Natural killer cell (primary cell): ENCODE measurements around the gene ZBTB8B. TPM values are rescaled to one million over a fixed set of nuclear protein-coding genes. Genes with fewer than 3 reads are reported as not detected.

ENCODE experiments used
- ATAC-seq, 3 donors: fragments of 150-1000 bp in 2 of 3; fragments of 200-7000 bp in 1 of 3; cut with Tn5 transposase; 1 replicate in 1 of 3; 2 replicates in 2 of 3; pipeline ENCODE4 v1.10.0; 2021; ENCODE audit warnings: mild to moderate bottlenecking in 2 of 3, moderate library complexity in 2 of 3
- DNase-seq, 2 donors: peaks; one replicate each; pipeline versions ENCODE4 v3.0.0 to v3.0.0-alpha.2; 2013 to 2021; ENCODE audit warnings: mixed read lengths in 1 of 2
- H3K27ac ChIP-seq: one replicate; pipeline ENCODE4 v1.5.1; 2013; ENCODE audit warnings: mild to moderate bottlenecking, low read length
- H3K27me3 ChIP-seq: one replicate; pipeline ENCODE4 v1.6.1; 2013; ENCODE audit warnings: low read length; ENCODE audit not compliant: control insufficient read depth, insufficient read depth
- H3K36me3 ChIP-seq: one replicate; pipeline ENCODE4 v1.6.1; 2013; ENCODE audit warnings: low read length; ENCODE audit not compliant: control insufficient read depth, insufficient read depth
- H3K4me1 ChIP-seq: one replicate; pipeline ENCODE4 v1.6.1; 2013; ENCODE audit warnings: low read length; ENCODE audit not compliant: control insufficient read depth, insufficient read depth
- H3K4me3 ChIP-seq: one replicate; pipeline ENCODE4 v1.5.1; 2013; ENCODE audit warnings: low read length
- H3K9me3 ChIP-seq: one replicate; pipeline ENCODE4 v1.6.1; 2013; ENCODE audit warnings: low read length; ENCODE audit not compliant: control insufficient read depth, insufficient read depth
- H3K27ac Mint-ChIP-seq, 2 donors: one replicate each; pipeline ENCODE4 v1.8.0; 2022; ENCODE audit warnings: mild to moderate bottlenecking in 2 of 2, mixed read lengths in 2 of 2, moderate library complexity in 1 of 2
- H3K27me3 Mint-ChIP-seq, 2 donors: one replicate each; pipeline ENCODE4 v1.8.0; 2022; ENCODE audit warnings: low read depth in 2 of 2, mixed read lengths in 2 of 2
- H3K36me3 Mint-ChIP-seq: one replicate; pipeline ENCODE4 v1.8.0; 2022; ENCODE audit warnings: mixed read lengths
- H3K4me1 Mint-ChIP-seq, 2 donors: one replicate each; pipeline ENCODE4 v1.8.0; 2022; ENCODE audit warnings: mixed read lengths in 2 of 2
- H3K4me3 Mint-ChIP-seq: one replicate; pipeline ENCODE4 v1.8.0; 2022; ENCODE audit warnings: mild to moderate bottlenecking, moderate library complexity, mixed read lengths
- H3K9me3 Mint-ChIP-seq, 2 donors: one replicate each; pipeline ENCODE4 v1.8.0; 2022; ENCODE audit warnings: mixed read lengths in 2 of 2
- WGBS: methylation state at CpG from one replicate; pipeline ENCODE4 v1.1.7; 2013; ENCODE audit warnings: missing lambda C conversion rate; ENCODE audit not compliant: insufficient coverage; 5-methylcytosine and 5-hydroxymethylcytosine counted together
- intact Hi-C: fragments of 100-400 bp; cut with micrococcal nuclease; formaldehyde crosslinking; loops from one replicate; pipeline ENCODE4 v1.14.2; 2022
- total RNA-seq, 4 donors: library from RNA; stranded (reverse); fragments of 120-200 nt in 1 of 4; gene quantifications; one replicate each; pipeline versions ENCODE4 v1.2.3 to v1.2.4, GENCODE V29; 2013 to 2022
- TF ChIP-seq, protein P1 (sequence below): fragments of 200-600 bp; IDR thresholded peaks from one replicate; pipeline ENCODE4 v1.8.0; 2022; ENCODE audit warnings: antibody characterized with exemption

The ZBTB8B gene
- total RNA-seq, 3 donors from 2014 or later (not counting 1 experiment from before 2014, with no cell fraction given): not detected

- TF ChIP-seq, protein P1, sequence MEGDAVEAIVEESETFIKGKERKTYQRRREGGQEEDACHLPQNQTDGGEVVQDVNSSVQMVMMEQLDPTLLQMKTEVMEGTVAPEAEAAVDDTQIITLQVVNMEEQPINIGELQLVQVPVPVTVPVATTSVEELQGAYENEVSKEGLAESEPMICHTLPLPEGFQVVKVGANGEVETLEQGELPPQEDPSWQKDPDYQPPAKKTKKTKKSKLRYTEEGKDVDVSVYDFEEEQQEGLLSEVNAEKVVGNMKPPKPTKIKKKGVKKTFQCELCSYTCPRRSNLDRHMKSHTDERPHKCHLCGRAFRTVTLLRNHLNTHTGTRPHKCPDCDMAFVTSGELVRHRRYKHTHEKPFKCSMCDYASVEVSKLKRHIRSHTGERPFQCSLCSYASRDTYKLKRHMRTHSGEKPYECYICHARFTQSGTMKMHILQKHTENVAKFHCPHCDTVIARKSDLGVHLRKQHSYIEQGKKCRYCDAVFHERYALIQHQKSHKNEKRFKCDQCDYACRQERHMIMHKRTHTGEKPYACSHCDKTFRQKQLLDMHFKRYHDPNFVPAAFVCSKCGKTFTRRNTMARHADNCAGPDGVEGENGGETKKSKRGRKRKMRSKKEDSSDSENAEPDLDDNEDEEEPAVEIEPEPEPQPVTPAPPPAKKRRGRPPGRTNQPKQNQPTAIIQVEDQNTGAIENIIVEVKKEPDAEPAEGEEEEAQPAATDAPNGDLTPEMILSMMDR: no peak
- Mint-ChIP-seq H3K9me3 (no peaks in the 10 kb centered on the region), H3K27ac (no peak overlapping the region), H3K36me3 (no peaks in the 10 kb centered on the region), H3K4me3 (peak overlapping the region; percentile 77), H3K27me3 (peaks cover 38 to 48% of the 10 kb centered on the region in 2 donors), H3K4me1 (no peaks in the 10 kb centered on the region)
- under 1% methylated on average over 98 of the region's 99 CpGs for WGBS
- Histone ChIP-seq H3K27ac (no peak overlapping the region), H3K4me1 (peaks cover 7% of the 10 kb centered on the region), H3K27me3 (peaks cover 6% of the 10 kb centered on the region), H3K4me3 (no peak overlapping the region), H3K9me3 (no peaks in the 10 kb centered on the region), H3K36me3 (no peaks in the 10 kb centered on the region)
- DNase-seq (peak in 1 of 2 donors; percentile 18), ATAC-seq (peak in 2 of 3 donors; percentile 38 to 65)
- intact Hi-C loops: no loop called here
These were observed 35.7 kb downstream of the ZBTB8B start for GRCh38 chr1:32500387-32501209.

GRCh38 chr1:32501865-32502264, 37.0 kb downstream of the ZBTB8B start:
- no peaks in the 10 kb centered on the region for H3K9me3 Mint-ChIP-seq
- Histone ChIP-seq H3K4me3 (no peak overlapping the region), H3K27me3 (peaks cover 6% of the 10 kb centered on the region), H3K4me1 (peaks cover 7% of the 10 kb centered on the region), H3K36me3 (no peaks in the 10 kb centered on the region), H3K9me3 (no peaks in the 10 kb centered on the region), H3K27ac (no peak overlapping the region)
- H3K4me3 Mint-ChIP-seq: peak overlapping the region; percentile 49
- TF ChIP-seq, protein P1: no peak
- WGBS: 98% methylated on average over 9 of the region's 9 CpGs
- no peaks in the 10 kb centered on the region for H3K4me1 Mint-ChIP-seq
- intact Hi-C loops: no loop called here
- peaks cover 44 to 47% of the 10 kb centered on the region in 2 donors for H3K27me3 Mint-ChIP-seq
- no peaks in the 10 kb centered on the region for H3K36me3 Mint-ChIP-seq
- no peak overlapping the region for H3K27ac Mint-ChIP-seq
- ATAC-seq: no peak
- no peak for DNase-seq

DNA sequence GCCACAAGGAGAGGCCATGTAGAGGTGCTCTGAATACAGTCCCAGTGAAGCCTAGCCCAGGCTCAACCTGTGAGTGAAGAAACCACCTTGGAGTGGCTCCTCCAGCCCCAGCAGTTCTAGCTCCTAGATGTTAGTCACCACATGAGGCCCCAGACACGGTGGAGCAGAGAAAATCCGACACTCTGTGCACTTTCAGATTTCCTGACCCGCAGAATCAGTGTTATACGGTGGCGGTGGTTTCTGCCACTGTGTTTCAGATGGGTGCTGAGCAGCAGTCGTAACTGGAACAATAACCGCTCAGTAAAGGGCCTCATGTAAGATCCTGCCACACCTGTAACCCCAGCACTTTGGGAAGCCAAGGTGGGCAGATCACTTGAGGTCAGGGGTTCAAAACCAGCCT, 38.3 kb downstream of the ZBTB8B start:
- DNase-seq: no peak
- no peak overlapping the region for H3K4me3 Mint-ChIP-seq
- 86% methylated on average over 7 of the region's 7 CpGs for WGBS
- peaks cover 36 to 40% of the 10 kb centered on the region in 2 donors for H3K27me3 Mint-ChIP-seq
- H3K9me3 ChIP-seq: no peaks in the 10 kb centered on the region
- no peak overlapping the region for H3K4me3 ChIP-seq
- no peak overlapping the region for H3K27ac ChIP-seq
- intact Hi-C loops: no loop called here
- no peaks in the 10 kb centered on the region for H3K4me1 Mint-ChIP-seq
- no peaks in the 10 kb centered on the region for H3K36me3 Mint-ChIP-seq
- H3K4me1 ChIP-seq: peaks cover 7% of the 10 kb centered on the region
- no peaks in the 10 kb centered on the region for H3K9me3 Mint-ChIP-seq
- no peak for ATAC-seq
- TF ChIP-seq, protein P1: no peak
- no peak overlapping the region for H3K27ac Mint-ChIP-seq
- H3K36me3 ChIP-seq: no peaks in the 10 kb centered on the region
- H3K27me3 ChIP-seq: peaks cover 6% of the 10 kb centered on the region
